NAMALWA (cell line): ENCODE results near the gene LAMA2.

Source experiments
- DNase-seq: peaks from one replicate; pipeline ENCODE4 v3.0.0-alpha.2; 2015; ENCODE audit warnings: low spot score

Gene LAMA2

DNA sequence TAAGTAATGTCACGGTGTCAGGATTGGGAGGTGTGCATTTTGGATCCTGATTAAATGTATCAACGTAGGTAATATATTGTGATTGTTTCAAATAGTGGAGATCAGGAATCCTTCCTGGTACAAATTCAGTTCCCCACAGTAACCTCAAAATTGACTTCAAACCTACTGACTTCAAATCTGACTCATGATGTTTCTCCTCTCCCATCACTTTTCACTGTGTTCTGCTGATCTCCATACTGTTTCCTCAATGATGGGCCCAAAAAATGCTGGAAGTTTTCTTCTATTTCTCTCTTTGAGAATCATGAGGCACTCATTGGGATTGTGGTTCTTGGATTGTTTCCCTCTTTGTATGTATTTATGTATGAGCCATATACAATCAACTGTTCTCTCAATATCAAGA, 35.9 kb downstream of the LAMA2 start:
- DNase-seq: no peak

DNA sequence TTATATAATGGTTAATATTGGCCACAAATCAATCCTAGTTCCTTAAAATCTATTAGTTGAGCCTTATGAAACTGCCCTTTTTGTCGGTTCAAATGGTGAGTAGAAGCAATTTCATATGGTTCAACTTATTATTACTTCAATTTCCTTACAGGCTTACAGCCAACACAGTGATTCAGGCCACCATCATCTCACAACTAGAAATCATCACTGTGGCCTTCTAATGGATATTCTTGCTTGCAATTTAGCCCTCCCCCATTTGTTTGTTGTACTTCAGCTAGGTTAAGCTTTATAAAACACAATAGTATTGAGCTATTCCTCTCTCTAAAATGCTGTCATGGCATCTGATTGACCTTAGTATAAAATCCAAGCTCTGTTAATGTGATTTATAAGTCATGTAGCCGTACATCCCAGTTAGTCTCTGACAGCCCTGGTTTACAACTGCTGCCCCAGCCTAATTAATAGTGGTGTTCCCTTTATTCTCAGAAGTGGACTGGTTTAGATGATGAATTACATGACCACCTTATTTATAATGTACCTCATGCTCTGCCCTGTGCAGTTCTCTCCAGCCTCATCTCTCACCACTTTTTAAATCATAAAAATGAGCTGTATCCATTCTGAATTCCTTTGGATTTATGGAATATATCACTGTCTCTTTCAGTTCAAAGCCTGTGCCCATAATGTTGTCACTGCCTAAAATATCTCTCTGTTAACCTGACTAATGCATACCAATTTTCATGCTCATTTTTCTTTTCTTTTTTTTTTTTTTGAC, 36.7 kb downstream of the LAMA2 start:
- no peak for DNase-seq

DNA sequence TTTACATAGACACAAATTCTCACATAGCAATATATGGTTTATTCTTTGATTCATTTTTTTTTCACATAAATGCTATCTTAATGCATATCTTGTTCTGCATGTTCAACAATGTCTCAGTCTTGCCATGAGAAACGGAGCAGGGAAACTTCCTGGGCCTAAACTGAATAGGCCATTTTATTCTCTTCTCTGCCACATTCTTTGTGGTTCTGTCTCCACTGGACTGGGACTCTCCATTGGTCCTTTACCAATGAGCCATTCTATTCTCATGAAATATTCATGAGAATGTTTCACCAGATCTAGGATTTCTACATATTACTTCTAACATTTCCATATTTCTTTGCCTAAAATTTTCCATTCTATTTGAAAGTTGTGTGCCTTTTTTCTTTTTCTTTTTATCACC, 42.8 kb downstream of the LAMA2 start:
- no peak for DNase-seq

DNA sequence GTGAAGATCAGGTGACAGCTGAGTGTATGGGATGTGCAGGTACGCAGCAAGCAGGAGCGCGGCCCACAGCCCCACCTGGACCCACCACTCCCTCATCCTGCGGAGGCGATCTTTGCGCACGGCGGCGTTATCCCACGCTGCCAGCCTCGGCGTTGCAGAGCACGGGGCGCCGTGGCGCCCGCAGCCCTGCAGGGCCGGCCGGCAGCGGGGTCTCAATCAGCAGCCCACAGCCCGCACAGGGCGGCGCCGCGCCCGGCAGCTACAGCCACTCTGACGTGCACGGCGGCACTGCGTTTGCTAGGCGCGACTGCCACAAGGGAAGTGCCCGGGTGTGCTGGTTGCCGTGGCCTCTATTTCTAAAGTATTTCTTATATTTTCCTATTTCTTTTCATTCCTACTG, 46.9 kb downstream of the LAMA2 start:
- no peak for DNase-seq

DNA sequence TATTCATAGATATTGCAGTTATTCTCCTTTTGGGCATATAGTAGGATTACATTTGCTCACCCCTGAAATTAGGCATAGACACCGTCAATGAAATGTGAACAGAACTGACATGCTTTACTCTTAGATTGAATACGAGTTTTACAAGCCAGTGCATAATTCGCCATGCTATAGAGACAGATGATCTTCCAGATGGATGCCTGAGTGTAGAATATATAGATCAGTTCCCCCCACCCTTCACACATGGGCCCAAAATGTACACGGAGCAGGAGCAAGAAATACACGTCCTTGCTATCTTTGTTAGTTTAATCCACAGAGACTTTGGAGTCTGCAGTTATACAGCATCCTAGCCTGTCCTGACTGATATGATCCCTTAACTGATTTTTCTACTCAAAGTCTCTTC, 47.4 kb downstream of the LAMA2 start:
- no peak for DNase-seq

DNA sequence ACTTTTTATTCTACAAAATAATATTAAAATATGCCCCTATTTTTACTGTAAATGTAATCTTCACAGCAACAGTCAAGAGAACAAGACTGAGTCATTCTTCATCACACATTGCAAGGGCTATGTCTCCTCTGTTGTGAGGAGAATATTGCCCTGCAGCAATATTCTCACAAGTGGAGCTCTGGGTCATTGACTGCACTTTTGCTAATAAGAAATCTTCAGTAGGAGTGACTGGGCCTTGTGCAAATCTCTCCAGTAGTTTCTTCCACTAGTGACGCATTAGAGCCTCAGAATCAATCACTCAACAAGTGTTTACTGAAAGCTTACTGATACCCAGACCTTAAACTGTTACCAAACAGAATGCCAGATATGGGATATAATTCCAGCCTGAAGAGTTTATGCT, 49.1 kb downstream of the LAMA2 start:
- DNase-seq: no peak

DNA sequence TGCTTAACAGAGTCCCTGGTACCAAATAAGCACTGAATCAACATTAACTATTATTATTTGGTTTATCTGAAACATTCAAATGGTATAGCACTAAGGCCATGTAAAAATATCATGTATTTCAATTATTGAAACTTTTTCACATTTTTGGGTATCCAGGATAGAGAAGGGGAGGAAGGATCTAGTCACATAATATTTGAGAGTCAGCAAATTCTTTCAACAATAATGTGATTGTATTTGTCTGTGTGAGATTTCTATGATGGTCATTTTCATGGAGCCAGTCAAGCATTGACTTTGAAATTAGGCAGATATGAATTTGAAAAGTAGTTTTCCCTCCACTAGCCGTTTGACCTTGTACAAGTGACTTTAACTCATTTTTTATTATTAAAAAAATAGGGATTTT, 67.9 kb downstream of the LAMA2 start:
- DNase-seq: no peak

DNA sequence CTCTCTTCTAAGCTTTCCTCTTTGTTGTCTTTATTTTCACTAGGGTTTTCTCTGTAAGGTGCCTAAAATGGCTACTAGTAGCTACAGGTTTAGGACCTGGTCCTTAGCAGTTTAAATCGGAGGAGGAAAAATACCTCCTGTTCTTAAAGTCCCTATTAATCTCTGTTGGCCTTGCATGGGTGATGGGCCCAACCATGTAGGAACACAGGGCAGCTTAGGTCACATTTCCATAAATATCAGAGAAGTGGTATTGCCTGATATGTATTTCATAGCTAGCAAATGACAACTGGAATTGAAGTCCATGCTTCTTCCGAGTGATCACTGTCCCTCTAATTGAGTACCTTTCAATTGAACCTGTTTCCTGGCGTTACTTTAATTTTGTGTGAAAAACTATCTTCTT, 70.0 kb downstream of the LAMA2 start:
- no peak for DNase-seq

DNA sequence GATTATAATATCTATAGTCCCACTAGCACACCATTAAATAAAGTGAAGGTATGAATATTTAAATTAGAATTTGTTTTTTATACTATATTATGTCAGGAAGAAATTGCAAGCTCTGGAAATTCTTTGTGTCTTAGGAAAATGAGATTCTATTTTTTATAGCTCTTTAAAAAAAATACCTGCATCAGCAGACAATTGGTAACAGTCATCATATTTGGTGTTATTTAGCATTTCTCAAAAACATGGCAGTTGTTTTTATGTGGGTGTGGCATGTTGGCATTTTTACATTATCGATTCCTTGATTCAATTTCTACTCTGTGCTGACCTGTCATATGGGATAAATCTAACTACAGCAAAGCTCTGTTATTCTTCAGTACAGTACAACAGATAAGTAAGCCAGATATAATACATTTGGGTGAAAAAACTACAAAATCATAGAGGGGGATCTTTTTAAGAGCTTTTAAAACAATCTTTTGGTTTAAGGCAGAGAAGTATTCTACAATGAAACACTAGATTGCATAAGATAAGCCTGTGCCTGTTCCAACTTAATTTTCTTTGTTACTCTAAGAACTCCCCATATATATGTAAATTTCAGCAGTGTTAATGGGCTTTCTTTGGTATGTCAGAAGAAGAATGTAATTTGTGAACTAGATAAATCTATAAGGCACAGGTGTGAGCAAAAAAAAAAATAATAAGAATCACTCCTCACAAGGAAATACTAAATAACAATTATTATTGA, 71.5 kb downstream of the LAMA2 start:
- DNase-seq: no peak

DNA sequence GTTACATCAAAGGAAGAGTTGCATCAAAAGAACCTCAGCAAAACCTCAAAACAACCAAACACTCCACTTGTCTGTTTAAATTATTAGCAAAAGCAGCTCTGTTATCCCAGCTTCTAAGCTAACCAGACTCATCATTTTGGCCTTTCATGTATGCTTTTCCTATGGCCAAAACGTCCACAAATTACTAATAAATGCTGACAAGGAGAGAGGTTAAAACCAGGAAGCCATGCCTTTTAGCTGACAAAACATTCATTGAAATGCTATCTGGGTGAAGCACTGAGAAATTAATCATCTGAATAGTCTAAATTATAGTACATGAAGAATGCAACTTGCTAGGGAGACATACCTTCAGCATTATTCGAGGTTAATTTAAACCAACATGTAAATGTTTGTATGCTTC, 80.6 kb downstream of the LAMA2 start:
- no peak for DNase-seq

DNA sequence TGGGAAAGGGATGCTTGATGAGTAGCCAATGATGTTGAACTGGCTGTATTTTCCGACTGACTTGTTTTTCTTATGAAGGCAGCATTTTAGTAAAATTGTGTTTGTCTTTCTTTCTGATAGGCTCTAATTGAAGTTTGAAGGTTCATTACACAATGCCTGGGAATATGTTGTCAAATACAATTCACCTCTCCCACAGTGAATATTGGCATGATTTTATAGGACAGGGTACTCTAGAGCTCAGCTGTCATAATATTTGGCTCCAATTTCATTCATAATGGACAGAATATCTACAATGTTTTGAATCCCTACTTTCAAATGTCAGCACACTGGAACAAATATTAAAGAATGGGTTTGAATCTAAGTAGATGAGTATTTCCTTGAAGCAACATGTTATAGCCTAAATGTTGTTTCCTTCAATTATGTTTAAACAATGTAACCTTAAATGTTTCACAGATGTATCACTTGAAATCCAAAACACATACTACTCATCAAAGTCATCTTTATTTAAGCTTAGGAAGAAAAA, 81.4 kb downstream of the LAMA2 start:
- DNase-seq: no peak

DNA sequence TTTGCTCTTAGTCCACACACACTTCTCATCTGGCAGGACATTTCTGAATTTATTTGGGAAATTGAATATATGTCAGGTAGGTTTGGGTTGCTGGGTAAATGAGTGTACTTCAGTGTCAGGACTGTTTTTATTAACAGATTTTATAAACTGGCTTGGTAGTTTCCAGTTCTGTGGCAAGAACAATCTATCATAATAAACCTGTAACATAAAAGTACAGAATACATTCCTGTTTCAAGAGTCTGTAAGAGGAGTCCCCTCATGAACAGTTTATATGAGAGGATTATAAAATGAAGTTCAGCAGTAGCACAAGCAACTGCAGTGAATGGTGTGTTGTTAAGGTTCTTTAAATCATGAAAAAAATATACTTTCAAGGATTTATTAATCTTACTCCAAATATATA, 81.8 kb downstream of the LAMA2 start:
- DNase-seq: no peak

DNA sequence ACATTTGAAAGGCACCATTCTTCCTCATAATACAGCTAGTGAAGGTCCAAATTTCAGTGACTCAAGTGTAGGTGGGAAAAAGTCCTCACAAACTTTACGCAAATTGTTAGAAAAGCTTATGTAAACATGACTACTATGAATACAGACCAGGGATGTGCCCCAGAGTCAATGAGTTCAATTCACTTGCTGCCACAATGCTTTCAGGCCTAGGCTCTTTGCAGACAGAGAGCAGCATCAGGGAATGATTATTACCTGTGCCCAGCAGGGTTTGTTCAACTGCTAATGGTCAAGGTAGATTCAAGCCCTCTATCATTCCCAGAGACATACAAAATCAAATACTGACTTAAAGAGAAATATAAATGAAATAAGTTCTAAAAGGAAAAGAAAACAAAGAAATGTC, 84.0 kb downstream of the LAMA2 start:
- DNase-seq: no peak

DNA sequence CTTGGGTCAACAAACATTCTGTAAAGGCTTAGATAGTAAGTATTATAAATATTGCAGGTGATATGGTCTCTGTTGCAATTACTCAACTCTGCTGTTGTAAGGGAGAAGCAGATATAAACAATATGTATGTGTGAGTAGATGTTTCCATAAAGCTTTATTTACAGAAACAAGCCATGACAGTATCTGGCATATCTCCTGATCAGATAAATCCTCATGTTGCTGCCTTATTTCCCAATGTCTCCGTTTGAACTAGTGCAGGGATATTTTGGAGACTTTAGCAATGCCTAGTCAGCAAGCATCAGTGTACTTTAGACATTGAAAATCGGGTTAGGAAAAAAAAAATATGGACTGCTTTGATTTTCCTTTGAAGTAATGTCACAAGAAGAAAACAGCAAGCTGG, 96.1 kb downstream of the LAMA2 start:
- no peak for DNase-seq

DNA sequence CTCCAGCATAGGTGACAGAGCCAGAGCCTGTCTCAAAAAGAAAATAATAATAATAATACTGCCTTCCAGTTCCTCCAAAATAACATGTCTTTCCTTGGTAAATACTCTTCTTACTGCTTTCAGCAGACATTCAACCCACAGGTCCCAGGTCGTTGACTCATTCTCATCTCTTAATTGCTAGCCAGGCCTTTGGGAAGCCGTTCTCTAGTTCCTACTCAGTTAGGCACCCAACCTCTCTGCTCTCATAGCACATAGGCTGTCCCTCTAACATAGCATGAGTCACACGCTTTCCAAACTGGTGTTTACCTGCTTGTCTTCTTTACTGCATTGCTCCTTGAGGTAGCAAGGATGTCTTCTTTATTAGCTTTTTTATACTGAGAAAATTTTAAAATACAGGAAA, 98.8 kb downstream of the LAMA2 start:
- DNase-seq: no peak

DNA sequence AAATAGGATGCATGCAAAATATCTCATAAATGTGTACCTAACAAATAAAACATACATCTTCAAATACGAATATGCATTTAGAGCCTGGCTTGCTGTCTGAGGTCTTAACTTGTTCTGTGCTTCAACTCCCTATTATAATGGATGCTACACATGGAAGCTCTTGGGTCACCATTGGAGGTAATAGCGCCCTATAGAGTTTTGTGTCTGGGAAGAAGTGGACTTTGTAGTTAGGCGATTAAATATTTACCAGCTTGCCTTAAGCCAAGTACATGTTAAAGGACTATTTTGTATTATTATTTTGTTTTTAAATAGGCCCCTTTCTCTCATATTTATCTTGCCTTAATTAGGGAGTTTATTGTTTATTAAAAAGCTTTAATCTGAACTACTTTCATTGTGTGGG, 107.4 kb downstream of the LAMA2 start:
- no peak for DNase-seq

DNA sequence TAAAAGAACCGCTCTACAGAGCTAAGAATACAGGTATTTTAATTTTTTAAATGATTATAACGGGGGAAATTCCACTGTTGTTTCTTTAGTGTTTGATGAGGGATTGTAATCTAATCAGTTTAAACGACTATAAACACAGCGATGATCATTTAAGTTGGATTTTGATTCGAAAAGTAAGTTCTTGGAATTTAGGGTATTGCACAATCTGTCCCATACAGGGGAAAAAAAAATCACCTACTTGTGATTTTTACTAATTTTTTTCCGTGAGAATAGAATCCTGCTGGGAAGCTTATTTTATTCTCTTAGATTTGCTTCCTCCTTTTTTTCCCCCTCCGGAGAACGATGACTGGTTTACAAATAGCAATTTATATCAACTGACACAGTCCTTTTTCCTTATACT, 108.0 kb downstream of the LAMA2 start:
- DNase-seq: no peak

DNA sequence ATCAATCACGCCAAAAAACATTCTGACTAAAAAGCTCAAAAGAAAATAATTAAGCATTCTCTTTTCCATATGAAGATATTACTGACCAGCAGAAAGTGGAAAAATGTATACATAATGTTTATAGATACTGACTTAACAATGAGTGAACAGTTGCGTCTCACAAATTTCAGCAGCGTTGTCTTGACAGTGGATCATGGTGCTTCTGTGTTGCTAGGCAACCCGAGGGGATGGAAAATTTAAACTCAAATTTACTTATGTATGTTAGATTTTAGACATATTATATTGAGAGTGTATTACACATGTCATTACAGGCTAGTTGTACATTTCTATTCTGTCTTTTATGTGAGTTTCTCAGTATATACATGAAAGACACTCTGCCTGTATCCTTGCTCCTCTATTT, 110.2 kb downstream of the LAMA2 start:
- no peak for DNase-seq

DNA sequence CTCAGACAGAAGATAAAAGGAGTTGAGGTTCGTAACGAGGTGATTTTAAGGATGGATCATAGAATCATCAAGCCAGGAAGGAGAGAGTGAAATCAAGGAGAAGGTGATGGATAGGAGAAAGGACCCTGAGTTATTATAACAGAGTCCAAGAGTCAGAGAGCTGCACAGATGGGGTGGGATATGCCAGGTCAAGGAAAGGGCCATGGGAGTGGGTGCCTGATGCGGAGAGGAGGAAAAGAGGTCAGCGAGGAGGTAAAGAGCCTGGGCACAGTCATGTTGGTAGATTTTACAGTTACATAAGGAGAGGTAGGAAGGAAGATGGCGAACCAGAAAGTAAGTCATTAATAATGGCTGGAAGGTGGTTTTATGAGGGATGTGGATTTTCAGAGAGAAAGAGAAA, 114.9 kb downstream of the LAMA2 start:
- no peak for DNase-seq

DNA sequence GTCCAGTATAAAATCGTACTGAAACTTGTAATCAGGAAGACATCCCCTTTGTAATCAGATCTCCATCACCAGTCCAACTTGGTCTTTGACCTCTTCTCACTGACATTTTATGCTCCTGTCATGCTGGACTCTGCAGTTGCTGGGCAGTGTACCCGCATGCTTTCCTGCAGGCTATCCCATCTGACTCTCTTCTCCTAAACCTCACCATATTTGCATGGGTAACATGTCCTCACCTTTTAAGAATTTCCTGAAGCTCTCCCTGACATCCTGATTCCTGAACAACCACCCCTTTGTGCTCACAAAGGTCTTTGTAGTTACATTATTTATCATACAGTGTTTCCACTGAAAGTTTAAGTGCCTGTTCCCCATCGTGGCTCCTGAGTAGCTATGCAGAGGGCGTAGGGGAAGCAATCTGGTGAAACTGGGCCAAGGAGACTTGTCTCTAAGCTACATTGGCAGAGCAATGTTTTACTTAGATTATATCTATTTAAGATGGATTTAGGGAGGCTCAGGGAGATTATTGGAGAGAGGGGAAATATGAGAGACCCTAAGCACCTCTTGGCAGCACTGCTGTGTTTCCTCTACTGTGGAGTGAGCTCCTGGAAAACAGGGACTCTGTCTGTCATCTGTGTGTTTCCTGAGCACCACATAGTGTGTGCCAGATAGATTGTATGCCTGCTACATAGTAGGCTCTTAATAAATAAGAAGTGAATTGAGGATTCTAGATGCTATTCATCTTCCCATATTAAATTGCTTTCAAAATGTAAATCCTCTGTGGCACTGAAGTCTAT, 124.0 kb downstream of the LAMA2 start:
- no peak for DNase-seq

DNA sequence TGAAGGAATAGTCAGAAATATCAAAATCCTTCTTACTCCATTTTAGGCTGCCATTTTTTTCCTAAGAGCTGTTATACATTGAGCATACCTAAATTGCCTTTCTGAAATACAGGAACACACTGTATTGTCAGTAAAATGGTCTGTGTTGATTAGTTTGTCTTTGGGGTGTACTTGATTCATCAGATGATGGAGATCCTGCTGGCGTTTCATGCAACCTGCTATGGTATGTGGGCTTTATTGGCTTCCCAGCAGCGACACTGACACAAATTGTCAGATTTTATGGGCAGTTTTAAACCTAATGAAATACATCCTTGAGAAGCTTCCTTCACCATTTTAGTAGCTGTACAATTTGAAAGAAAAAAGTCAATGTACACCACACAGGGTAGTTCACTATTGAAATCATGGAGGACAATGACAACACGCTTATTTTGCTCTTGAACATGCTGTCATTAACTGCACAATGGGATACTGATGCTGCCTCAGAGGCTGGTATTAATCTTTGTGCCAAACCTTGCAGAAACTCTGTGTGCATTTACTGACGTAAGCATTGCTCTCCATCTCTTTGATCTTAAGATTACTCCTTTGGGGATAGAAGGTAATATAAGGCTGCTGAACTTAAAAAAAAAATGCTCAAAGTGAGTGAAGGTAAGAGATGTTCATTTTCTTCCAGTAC, 124.9 kb downstream of the LAMA2 start:
- DNase-seq: no peak

DNA sequence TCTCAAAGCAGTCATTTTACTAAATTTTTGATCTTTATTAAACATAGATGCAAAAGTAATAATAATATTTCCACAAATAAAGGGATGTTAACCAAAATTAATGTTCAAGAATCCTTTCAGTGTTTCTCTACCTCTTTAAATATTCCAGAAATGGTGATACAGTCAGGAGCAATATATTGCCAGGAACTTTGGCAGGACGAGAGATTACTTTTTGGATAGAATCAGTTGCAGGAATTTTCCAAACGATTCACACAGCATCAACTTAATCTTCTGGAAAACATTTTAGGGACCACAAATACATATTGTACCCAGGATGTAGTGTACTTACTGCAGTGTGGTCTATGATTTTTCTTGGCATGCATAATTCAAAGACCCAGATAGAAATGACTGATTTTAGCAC, 125.7 kb downstream of the LAMA2 start:
- no peak for DNase-seq
